M059J (cell line): ENCODE data around the gene SLC2A14. TPM values are rescaled to one million over a fixed set of nuclear protein-coding genes. Genes with fewer than 3 reads are reported as not detected.
"Not testable (repeated sequence)": the region's sequence is repeated elsewhere in the genome, so short reads cannot be mapped to it uniquely, and the experiment has no call there.

Experiments used
- DNase-seq: peaks from one replicate; pipeline ENCODE4 v3.0.0-alpha.2; 2012; ENCODE audit warnings: low read depth
- total RNA-seq: library from RNA; depleted of rRNA; stranded (reverse); fragments of >200 nt; shearing (Covaris generic); gene quantifications from 2 replicates; pipeline ENCODE4 v1.2.3, GENCODE V29; 2014

Gene SLC2A14
- total RNA-seq, 1 experiment from 2014 or later = not detected

GRCh38 chr12:7834701-7835100 lies 38.0 kb downstream of the SLC2A14 start:
- DNase-seq = peak; percentile 1

- peak; percentile 52 for DNase-seq
Observed at GRCh38 chr12:7833831-7834230, 38.9 kb downstream of the SLC2A14 start.

GRCh38 chr12:7833201-7833600 lies 39.5 kb downstream of the SLC2A14 start:
- DNase-seq = not testable (repeated sequence)

GRCh38 chr12:7832059-7832696 lies 40.5 kb downstream of the SLC2A14 start:
- peak; percentile 40 for DNase-seq

- not testable (repeated sequence) for DNase-seq
Observed at GRCh38 chr12:7829737-7830136, 43.0 kb downstream of the SLC2A14 start.

GRCh38 chr12:7825754-7826153 lies 47.0 kb downstream of the SLC2A14 start:
- not testable (repeated sequence) for DNase-seq

GRCh38 chr12:7806863-7807487 lies 65.7 kb downstream of the SLC2A14 start:
- peak; percentile 61 for DNase-seq

GRCh38 chr12:7806319-7806718 lies 66.4 kb downstream of the SLC2A14 start:
- not testable (repeated sequence) for DNase-seq

GRCh38 chr12:7801460-7801859 lies 71.3 kb downstream of the SLC2A14 start:
- DNase-seq = no peak

- not testable (repeated sequence) for DNase-seq
Observed at GRCh38 chr12:7798750-7799308, 73.9 kb downstream of the SLC2A14 start.

- DNase-seq = peak; percentile 48
Observed at GRCh38 chr12:7797698-7798398, 74.9 kb downstream of the SLC2A14 start.

GRCh38 chr12:7797269-7797668 lies 75.4 kb downstream of the SLC2A14 start:
- not testable (repeated sequence) for DNase-seq

GRCh38 chr12:7793211-7793610 lies 79.5 kb downstream of the SLC2A14 start:
- DNase-seq = no peak

- DNase-seq = not testable (repeated sequence)
Observed at GRCh38 chr12:7788884-7789528, 83.7 kb downstream of the SLC2A14 start, which contains the start of gene NANOG. Gene NANOG, plus strand, starts transcription at chr12:7789402. Its CDS starts 213 bp downstream, at chr12:7789615.

- no peak for DNase-seq
Observed at GRCh38 chr12:7788294-7788660, 84.4 kb downstream of the SLC2A14 start.

- no peak for DNase-seq
Observed at GRCh38 chr12:7787574-7788293, 85.0 kb downstream of the SLC2A14 start.

GRCh38 chr12:7784701-7785100 lies 88.0 kb downstream of the SLC2A14 start:
- no peak for DNase-seq

- DNase-seq = not testable (repeated sequence)
Observed at GRCh38 chr12:7783433-7783832, 89.3 kb downstream of the SLC2A14 start.

GRCh38 chr12:7782055-7782454 lies 90.7 kb downstream of the SLC2A14 start:
- DNase-seq = no peak

GRCh38 chr12:7781274-7781673 lies 91.4 kb downstream of the SLC2A14 start:
- DNase-seq = no peak

- no peak for DNase-seq
Observed at GRCh38 chr12:7769999-7770398, 102.7 kb downstream of the SLC2A14 start.
